Nephron (organoid): ENCODE results near the gene LSS.
"Not testable (repeated sequence)": the region's sequence is repeated elsewhere in the genome, so short reads cannot be mapped to it uniquely, and the experiment has no call there.

Source experiments
- H3K27ac Mint-ChIP-seq, 3 experiments: 2 replicates each; pipeline ENCODE4 v1.8.0; 2020; ENCODE audit warnings: mixed read lengths in 3 of 3, mild to moderate bottlenecking in 2 of 3, moderate library complexity in 1 of 3
- H3K27me3 Mint-ChIP-seq: 2 replicates; pipeline ENCODE4 v1.8.0; 2021; ENCODE audit warnings: low read depth, mild to moderate bottlenecking, moderate library complexity, mixed read lengths
- H3K36me3 Mint-ChIP-seq: 2 replicates; pipeline ENCODE4 v1.8.0; 2020; ENCODE audit warnings: low read depth, mixed read lengths
- H3K4me1 Mint-ChIP-seq: 2 replicates; pipeline ENCODE4 v1.8.0; 2020; ENCODE audit warnings: mixed read lengths
- H3K4me3 Mint-ChIP-seq, 3 experiments: 2 replicates each; pipeline ENCODE4 v1.8.0; 2020; ENCODE audit warnings: mild to moderate bottlenecking in 3 of 3, mixed read lengths in 3 of 3, moderate library complexity in 2 of 3
- H3K9me3 Mint-ChIP-seq: 2 replicates; pipeline ENCODE4 v1.8.0; 2020; ENCODE audit warnings: mixed read lengths
- CTCF ChIP-seq, 3 experiments: fragments of 200-600 bp; sonication (generic); IDR thresholded peaks; one replicate each; pipeline ENCODE4 v1.5.0; 2021; ENCODE audit warnings: antibody characterized with exemption in 3 of 3; ENCODE audit not compliant: unreplicated experiment in 3 of 3

LSS gene

GRCh38 chr21:46150073-46150472 lies 78.5 kb downstream of the LSS start:
- Mint-ChIP-seq H3K9me3 (no peaks in the 10 kb centered on the region), H3K27me3 (no peaks in the 10 kb centered on the region), H3K36me3 (no peaks in the 10 kb centered on the region), H3K27ac (no peak overlapping the region), H3K4me3 (no peak overlapping the region), H3K4me1 (peaks cover 24% of the 10 kb centered on the region)
- no peak for TF ChIP-seq CTCF (IDR thresholded peaks at IDR 0.05; ENCODE audit: unreplicated experiment in 3 of 3)

GRCh38 chr21:46149205-46149901 lies 79.2 kb downstream of the LSS start:
- Mint-ChIP-seq H3K9me3 (no peaks in the 10 kb centered on the region), H3K27ac (peak overlapping the region in 2 of 3 experiments; percentile 1 to 11)
- no peak for TF ChIP-seq CTCF (IDR thresholded peaks at IDR 0.05; ENCODE audit: unreplicated experiment in 3 of 3)

GRCh38 chr21:46148106-46148505 lies 80.5 kb downstream of the LSS start:
- H3K27ac Mint-ChIP-seq: no peak overlapping the region
- H3K36me3 Mint-ChIP-seq: no peaks in the 10 kb centered on the region
- no peaks in the 10 kb centered on the region for H3K9me3 Mint-ChIP-seq
- TF ChIP-seq CTCF (IDR thresholded peaks at IDR 0.05; ENCODE audit: unreplicated experiment in 3 of 3): no peak
- no peak overlapping the region for H3K4me3 Mint-ChIP-seq
- peaks cover 33% of the 10 kb centered on the region for H3K4me1 Mint-ChIP-seq
- peaks cover 7% of the 10 kb centered on the region for H3K27me3 Mint-ChIP-seq

More at GRCh38 chr21:46149205-46149901, 79.2 kb downstream of the LSS start:
- Mint-ChIP-seq H3K4me1 (peaks cover 24% of the 10 kb centered on the region), H3K36me3 (no peaks in the 10 kb centered on the region), H3K27me3 (no peaks in the 10 kb centered on the region), H3K4me3 (no peak overlapping the region)

GRCh38 chr21:46147429-46147828 lies 81.1 kb downstream of the LSS start:
- H3K4me3 Mint-ChIP-seq, H3K9me3 Mint-ChIP-seq, H3K36me3 Mint-ChIP-seq, H3K27ac Mint-ChIP-seq: not testable (repeated sequence)
- peak in 1 of 3 experiments; percentile 42 for TF ChIP-seq CTCF (IDR thresholded peaks at IDR 0.05; ENCODE audit: unreplicated experiment in 3 of 3)
- Mint-ChIP-seq H3K4me1 (peaks cover 30% of the 10 kb centered on the region), H3K27me3 (peaks cover 10% of the 10 kb centered on the region)

DNA sequence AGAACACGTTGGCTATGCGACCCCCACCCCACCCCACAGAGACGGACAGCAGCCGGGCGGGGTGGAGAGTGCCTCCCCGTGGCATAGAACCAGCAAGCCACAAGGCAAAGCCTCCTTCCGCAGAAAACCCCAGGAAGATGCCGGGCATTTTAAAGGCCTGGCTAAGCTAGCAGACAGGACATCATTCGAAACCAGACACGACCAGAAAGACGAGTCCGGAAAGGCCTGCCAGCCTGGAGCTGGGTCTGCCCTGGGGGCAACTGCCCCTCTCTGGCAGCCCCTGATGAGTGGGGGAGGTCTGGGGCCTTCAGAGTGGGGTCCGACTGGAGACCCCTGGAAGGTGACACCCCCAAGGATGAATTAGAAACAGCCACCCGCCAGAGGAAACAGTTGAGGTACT lies 81.7 kb downstream of the LSS start:
- H3K27me3 Mint-ChIP-seq: peaks cover 16% of the 10 kb centered on the region
- H3K27ac Mint-ChIP-seq: peak overlapping the region in 2 of 3 experiments; percentile 33 to 76
- no peak for TF ChIP-seq CTCF (IDR thresholded peaks at IDR 0.05; ENCODE audit: unreplicated experiment in 3 of 3)
- no peaks in the 10 kb centered on the region for H3K36me3 Mint-ChIP-seq
- no peak overlapping the region for H3K4me3 Mint-ChIP-seq
- peaks cover 25% of the 10 kb centered on the region for H3K4me1 Mint-ChIP-seq
- no peaks in the 10 kb centered on the region for H3K9me3 Mint-ChIP-seq
